GM23248 (cell line): Measurements from ENCODE around the gene NARF. TPM values are rescaled to one million over a fixed set of nuclear protein-coding genes. Genes with fewer than 3 reads are reported as not detected.

Experiments
- DNase-seq: peaks from one replicate; pipeline ENCODE4 v3.0.0-alpha.2; 2015
- H2AFZ ChIP-seq: fragments of 200-600 bp; sonication (generic); 2 replicates; pipeline ENCODE4 v1.6.1; 2016; ENCODE audit warnings: antibody characterized with exemption
- H3F3A ChIP-seq: fragments of 200-600 bp; sonication (generic); 2 replicates; pipeline ENCODE4 v1.6.1; 2016; ENCODE audit warnings: mild to moderate bottlenecking, antibody characterized with exemption, mixed run types; ENCODE audit not compliant: insufficient read depth
- H3K27ac ChIP-seq: fragments of 200-600 bp; sonication (generic); 2 replicates; pipeline ENCODE4 v1.5.1; 2016; ENCODE audit warnings: mild to moderate bottlenecking
- H3K27me3 ChIP-seq: fragments of 200-600 bp; sonication (generic); replicated peaks from 2 replicates; pipeline ENCODE4 v1.6.1; 2016; ENCODE audit warnings: mild to moderate bottlenecking; ENCODE audit not compliant: insufficient read depth
- H3K36me3 ChIP-seq: fragments of 200-600 bp; sonication (generic); 2 replicates; pipeline ENCODE4 v1.6.1; 2016; ENCODE audit warnings: low read depth, mild to moderate bottlenecking
- H3K4me1 ChIP-seq: fragments of 200-600 bp; sonication (generic); 2 replicates; pipeline ENCODE4 v1.6.1; 2016; ENCODE audit warnings: mild to moderate bottlenecking; ENCODE audit not compliant: insufficient read depth
- H3K4me2 ChIP-seq: fragments of 200-600 bp; sonication (generic); one replicate; pipeline ENCODE4 v1.6.1; 2016; ENCODE audit warnings: mild to moderate bottlenecking; ENCODE audit not compliant: unreplicated experiment
- H3K4me3 ChIP-seq: fragments of 200-600 bp; sonication (generic); 2 replicates; pipeline ENCODE4 v1.5.1; 2016; ENCODE audit warnings: mild to moderate bottlenecking
- H3K79me2 ChIP-seq: fragments of 200-600 bp; sonication (generic); 2 replicates; pipeline ENCODE4 v1.6.1; 2016; ENCODE audit warnings: mild to moderate bottlenecking; ENCODE audit not compliant: insufficient read depth
- H3K9ac ChIP-seq: fragments of 200-600 bp; sonication (generic); 2 replicates; pipeline ENCODE4 v1.6.1; 2016; ENCODE audit warnings: mild to moderate bottlenecking
- H3K9me2 ChIP-seq: fragments of 200-600 bp; sonication (generic); 2 replicates; pipeline ENCODE4 v1.6.1; 2016; ENCODE audit warnings: mixed run types, mild to moderate bottlenecking, moderate library complexity; ENCODE audit not compliant: insufficient read depth
- H3K9me3 ChIP-seq: fragments of 200-600 bp; sonication (generic); one replicate; pipeline ENCODE4 v1.6.1; 2017; ENCODE audit warnings: low read depth
- H4K20me1 ChIP-seq: fragments of 200-600 bp; sonication (generic); 2 replicates; pipeline ENCODE4 v1.6.0; 2016; ENCODE audit not compliant: insufficient read depth
- EZH2 ChIP-seq: fragments of 200-600 bp; sonication (generic); IDR thresholded peaks from 2 replicates; pipeline ENCODE4 v1.6.1; 2018; ENCODE audit warnings: antibody characterized with exemption, mild to moderate bottlenecking; ENCODE audit not compliant: insufficient read depth, poor library complexity, severe bottlenecking
- EZH2phosphoT487 ChIP-seq: fragments of 200-600 bp; sonication (generic); IDR thresholded peaks from 2 replicates; pipeline ENCODE4 v1.6.1; 2018; ENCODE audit warnings: antibody characterized with exemption, moderate library complexity, mild to moderate bottlenecking, low read depth; ENCODE audit not compliant: insufficient read depth
- WGBS, 2 experiments: methylation state at CpG; one replicate each; pipeline ENCODE4 v1.1.6; 2015 to 2017; ENCODE audit warnings: low lambda C conversion rate in 2 of 2, low coverage in 1 of 2; ENCODE audit errors: missing lambda C conversion rate in 2 of 2; 5-methylcytosine and 5-hydroxymethylcytosine counted together
- in situ Hi-C: fragments of 300-500 bp; cut with MboI; formaldehyde crosslinking; loops from 2 replicates; pipeline ENCODE4 v1.15.0; 2020
- polyA plus RNA-seq: library from polyadenylated mRNA; unstranded; fragments of >200 nt; fragmentation: Nextera tagmentation; extraction: Ambion mirVana; gene quantifications from 2 replicates; pipeline ENCODE4 v1.2.1, GENCODE V29; 2016
- total RNA-seq: library from RNA; depleted of rRNA; stranded (reverse); fragments of >200 nt; shearing (Covaris generic); gene quantifications from 2 replicates; pipeline ENCODE4 v1.2.3, GENCODE V29; 2014

Gene NARF
- total and polyA plus RNA-seq, 2 experiments from 2014 or later, result 55.2 to 70.2 TPM

DNA sequence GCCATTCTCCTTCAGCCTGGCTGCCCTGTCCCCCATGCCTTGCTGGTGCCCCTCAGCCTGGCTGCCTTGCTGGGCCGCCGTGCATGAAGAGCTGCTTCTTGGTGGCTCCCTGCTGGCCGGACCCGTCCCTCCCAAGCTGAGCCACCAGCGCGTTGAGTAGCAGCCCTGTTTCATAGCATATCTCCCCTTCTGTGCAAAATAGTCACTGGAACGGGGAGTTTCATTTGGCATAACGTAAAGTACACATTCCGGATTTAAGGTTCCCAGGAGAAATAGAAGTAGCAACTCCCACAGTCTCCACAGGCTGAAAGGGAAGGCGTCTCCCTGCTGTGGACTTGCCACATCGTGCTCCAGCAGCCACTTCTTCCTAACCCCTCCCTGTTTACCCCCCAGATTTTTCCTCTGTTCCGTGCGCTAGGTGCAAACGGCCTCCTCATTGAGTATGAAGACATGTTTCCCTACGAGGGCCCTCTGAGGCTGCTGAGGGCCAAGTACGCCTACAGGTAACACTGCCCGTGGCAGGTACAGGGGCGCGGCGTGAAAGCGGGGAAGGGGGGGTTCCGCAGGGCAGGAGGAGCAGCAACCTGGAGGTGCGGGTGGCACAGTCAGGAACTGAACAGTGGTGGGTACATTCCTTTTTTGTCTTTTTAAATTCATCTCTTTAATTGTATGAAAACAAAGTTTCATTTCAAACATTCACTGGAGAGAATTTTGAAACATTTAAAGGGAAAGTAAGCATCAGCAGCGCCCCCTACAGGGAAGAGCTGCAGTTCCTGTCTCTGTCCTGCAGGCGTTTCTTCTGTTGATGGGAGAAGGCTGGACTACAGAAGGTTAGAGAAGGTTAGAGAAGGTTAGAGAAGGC is 34.3 kb upstream of the NARF start:
- no peak for TF ChIP-seq EZH2
- no peak for TF ChIP-seq EZH2phosphoT487
- H3K27ac ChIP-seq, result no peak overlapping the region
- no peak overlapping the region for H3K9ac ChIP-seq
- H3K4me2 ChIP-seq, result no peak overlapping the region
- no peaks in the 10 kb centered on the region for H3K36me3 ChIP-seq
- H4K20me1 ChIP-seq, result no peaks in the 10 kb centered on the region
- no peaks in the 10 kb centered on the region for H3F3A ChIP-seq
- H3K4me1 ChIP-seq, result peaks cover 6% of the 10 kb centered on the region; the same call in 1 of the 2 replicates
- in situ Hi-C loops, result no loop called here
- no peaks in the 10 kb centered on the region for H3K79me2 ChIP-seq
- H3K27me3 ChIP-seq, result no peaks in the 10 kb centered on the region
- H3K4me3 ChIP-seq, result no peak overlapping the region
- WGBS, 2 experiments, result 72 to 74% methylated on average over 25 of the region's 25 CpGs
- no peaks in the 10 kb centered on the region for H3K9me2 ChIP-seq
- no peaks in the 10 kb centered on the region for H3K9me3 ChIP-seq
- no peak overlapping the region for H2AFZ ChIP-seq
- DNase-seq, result peak; percentile 66

GRCh38 chr17:82424863-82425159 is 33.7 kb upstream of the NARF start:
- Histone ChIP-seq H3K27ac (no peak overlapping the region), H3F3A (no peaks in the 10 kb centered on the region), H3K9ac (no peak overlapping the region), H3K4me2 (no peak overlapping the region), H3K79me2 (no peaks in the 10 kb centered on the region), H3K4me1 (0 out of 2 replicates have a peak, but pooled peaks cover under 1% of the 10 kb centered on the region), H3K27me3 (no peaks in the 10 kb centered on the region), H3K9me3 (no peaks in the 10 kb centered on the region), H3K4me3 (no peak overlapping the region), H3K9me2 (no peaks in the 10 kb centered on the region), H4K20me1 (no peaks in the 10 kb centered on the region), H3K36me3 (no peaks in the 10 kb centered on the region), H2AFZ (no peak overlapping the region)
- 66 to 85% methylated on average over 2 of the region's 2 CpGs for WGBS, 2 experiments
- DNase-seq, result no peak
- in situ Hi-C loops, result no loop called here
- TF ChIP-seq EZH2 (no peak), EZH2phosphoT487 (no peak)

- Histone ChIP-seq H3K27me3 (no peaks in the 10 kb centered on the region), H3K4me3 (no peak overlapping the region), H3K9me3 (no peaks in the 10 kb centered on the region), H3F3A (no peaks in the 10 kb centered on the region), H3K9ac (no peak overlapping the region), H3K27ac (no peak overlapping the region), H3K4me1 (no peaks in the 10 kb centered on the region), H2AFZ (no peak overlapping the region), H3K36me3 (no peaks in the 10 kb centered on the region), H3K79me2 (no peaks in the 10 kb centered on the region), H3K9me2 (no peaks in the 10 kb centered on the region), H4K20me1 (no peaks in the 10 kb centered on the region), H3K4me2 (no peak overlapping the region)
- DNase-seq, result no peak
- WGBS, 2 experiments, result 77 to 98% methylated on average over 3 of the region's 3 CpGs
- TF ChIP-seq EZH2 (no peak), EZH2phosphoT487 (no peak)
- in situ Hi-C loops, result no loop called here
Observed at GRCh38 chr17:82428546-82428945, 30.0 kb upstream of the NARF start.

DNA sequence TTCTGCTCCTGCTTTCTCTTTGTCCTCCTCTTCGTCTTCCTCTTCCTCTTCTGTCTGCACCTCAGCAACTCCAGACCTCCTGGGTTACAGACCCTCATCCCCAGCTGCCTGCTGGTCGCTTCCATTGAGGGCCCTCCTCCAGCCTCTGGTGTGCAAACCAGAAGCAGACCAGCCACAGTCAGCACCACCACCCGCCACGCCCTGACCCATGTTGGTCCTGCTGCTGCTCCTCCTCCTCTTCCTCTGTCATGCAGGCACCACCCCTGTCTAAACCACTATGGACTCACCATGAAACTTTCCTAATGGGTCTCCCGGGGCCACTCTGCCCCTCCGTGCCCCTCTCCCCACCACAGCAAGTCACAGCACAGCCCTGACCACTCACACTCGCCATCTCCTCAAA is 28.7 kb upstream of the NARF start:
- H3K9me2 ChIP-seq, result no peaks in the 10 kb centered on the region
- TF ChIP-seq EZH2phosphoT487 (no peak), EZH2 (no peak)
- H3K36me3 ChIP-seq, result no peaks in the 10 kb centered on the region
- H3K79me2 ChIP-seq, result no peaks in the 10 kb centered on the region
- no peak for DNase-seq
- 73 to 85% methylated on average over 7 of the region's 7 CpGs for WGBS, 2 experiments
- no peak overlapping the region for H3K9ac ChIP-seq
- H3K4me3 ChIP-seq, result no peak overlapping the region
- in situ Hi-C loops, result no loop called here
- H3K27ac ChIP-seq, result no peak overlapping the region
- H3F3A ChIP-seq, result no peaks in the 10 kb centered on the region
- H3K4me1 ChIP-seq, result no peaks in the 10 kb centered on the region
- no peak overlapping the region for H3K4me2 ChIP-seq
- H3K27me3 ChIP-seq, result no peaks in the 10 kb centered on the region
- H3K9me3 ChIP-seq, result no peaks in the 10 kb centered on the region
- no peaks in the 10 kb centered on the region for H4K20me1 ChIP-seq
- H2AFZ ChIP-seq, result no peak overlapping the region

- no peaks in the 10 kb centered on the region for H3F3A ChIP-seq
- no peak for DNase-seq
- no peaks in the 10 kb centered on the region for H3K9me3 ChIP-seq
- TF ChIP-seq EZH2 (no peak), EZH2phosphoT487 (no peak)
- no peaks in the 10 kb centered on the region for H3K9me2 ChIP-seq
- in situ Hi-C loops, result no loop called here
- no peak overlapping the region for H3K9ac ChIP-seq
- H3K4me3 ChIP-seq, result no peak overlapping the region
- no peaks in the 10 kb centered on the region for H3K36me3 ChIP-seq
- H3K4me1 ChIP-seq, result no peaks in the 10 kb centered on the region
- 82 to 96% methylated on average over 6 to 8 of the region's 8 CpGs for WGBS, 2 experiments
- no peaks in the 10 kb centered on the region for H3K79me2 ChIP-seq
- no peak overlapping the region for H2AFZ ChIP-seq
- H3K4me2 ChIP-seq, result no peak overlapping the region
- H3K27ac ChIP-seq, result no peak overlapping the region
- no peaks in the 10 kb centered on the region for H3K27me3 ChIP-seq
- H4K20me1 ChIP-seq, result no peaks in the 10 kb centered on the region
Observed at GRCh38 chr17:82432017-82432416, 26.5 kb upstream of the NARF start.
